Measurements from ENCODE around the gene KCNQ1.

DNA sequence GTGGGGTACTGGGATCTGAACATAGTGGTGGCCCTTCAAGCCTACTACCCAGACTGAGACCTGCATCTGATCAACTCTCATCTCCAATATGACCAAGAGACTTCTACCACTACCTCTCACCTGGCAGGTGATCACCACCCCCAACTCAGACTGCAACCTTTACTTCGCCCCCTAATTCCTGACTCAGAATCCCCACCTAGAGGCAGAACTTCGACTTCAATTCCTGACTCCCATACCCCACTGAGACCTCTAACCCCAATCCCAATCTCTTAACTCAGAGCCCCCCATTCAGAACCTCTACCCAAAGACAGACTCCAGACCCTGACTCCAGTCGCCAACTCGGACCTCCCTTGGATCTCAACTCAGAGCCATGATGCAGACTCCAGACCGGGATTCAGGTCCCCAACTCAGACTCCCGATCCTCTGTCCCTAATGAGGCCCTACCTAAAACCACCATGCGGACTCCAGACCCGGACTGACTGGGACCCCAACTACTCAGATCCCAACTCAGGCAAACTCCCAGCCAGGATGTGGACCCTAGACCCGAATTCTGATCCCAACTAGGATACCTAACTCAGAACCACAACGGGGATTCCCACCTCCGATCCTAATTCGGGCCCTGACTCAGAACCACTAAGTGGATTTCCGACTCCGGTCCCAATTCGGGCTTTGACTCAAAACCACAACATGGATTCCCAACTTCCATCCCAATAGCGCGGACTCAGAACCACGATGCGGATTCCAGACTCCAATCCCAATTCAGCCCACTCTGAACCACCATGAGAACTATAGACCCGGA, 253.8 kb downstream of the KCNQ1 start:
- TF ChIP-seq, protein P1, sequence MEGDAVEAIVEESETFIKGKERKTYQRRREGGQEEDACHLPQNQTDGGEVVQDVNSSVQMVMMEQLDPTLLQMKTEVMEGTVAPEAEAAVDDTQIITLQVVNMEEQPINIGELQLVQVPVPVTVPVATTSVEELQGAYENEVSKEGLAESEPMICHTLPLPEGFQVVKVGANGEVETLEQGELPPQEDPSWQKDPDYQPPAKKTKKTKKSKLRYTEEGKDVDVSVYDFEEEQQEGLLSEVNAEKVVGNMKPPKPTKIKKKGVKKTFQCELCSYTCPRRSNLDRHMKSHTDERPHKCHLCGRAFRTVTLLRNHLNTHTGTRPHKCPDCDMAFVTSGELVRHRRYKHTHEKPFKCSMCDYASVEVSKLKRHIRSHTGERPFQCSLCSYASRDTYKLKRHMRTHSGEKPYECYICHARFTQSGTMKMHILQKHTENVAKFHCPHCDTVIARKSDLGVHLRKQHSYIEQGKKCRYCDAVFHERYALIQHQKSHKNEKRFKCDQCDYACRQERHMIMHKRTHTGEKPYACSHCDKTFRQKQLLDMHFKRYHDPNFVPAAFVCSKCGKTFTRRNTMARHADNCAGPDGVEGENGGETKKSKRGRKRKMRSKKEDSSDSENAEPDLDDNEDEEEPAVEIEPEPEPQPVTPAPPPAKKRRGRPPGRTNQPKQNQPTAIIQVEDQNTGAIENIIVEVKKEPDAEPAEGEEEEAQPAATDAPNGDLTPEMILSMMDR (IDR thresholded peaks at IDR 0.05) = no peak
- TF ChIP-seq POLR2A (IDR thresholded peaks at IDR 0.05) (no peak), EP300 (IDR thresholded peaks at IDR 0.05) (no peak)
